ENCODE results near the gene SEMA3B. TPM values are rescaled to one million over a fixed set of nuclear protein-coding genes. Genes with fewer than 3 reads are reported as not detected.
A peak's percentile ranks its signal among the peaks of the same experiment; 100 is the strongest.
"Not testable (repeated sequence)": the region's sequence is repeated elsewhere in the genome, so short reads cannot be mapped to it uniquely, and the experiment has no call there.

The SEMA3B gene
- total RNA-seq, 2 donors from 2014 or later = 8.7 to 32.0 TPM

DNA sequence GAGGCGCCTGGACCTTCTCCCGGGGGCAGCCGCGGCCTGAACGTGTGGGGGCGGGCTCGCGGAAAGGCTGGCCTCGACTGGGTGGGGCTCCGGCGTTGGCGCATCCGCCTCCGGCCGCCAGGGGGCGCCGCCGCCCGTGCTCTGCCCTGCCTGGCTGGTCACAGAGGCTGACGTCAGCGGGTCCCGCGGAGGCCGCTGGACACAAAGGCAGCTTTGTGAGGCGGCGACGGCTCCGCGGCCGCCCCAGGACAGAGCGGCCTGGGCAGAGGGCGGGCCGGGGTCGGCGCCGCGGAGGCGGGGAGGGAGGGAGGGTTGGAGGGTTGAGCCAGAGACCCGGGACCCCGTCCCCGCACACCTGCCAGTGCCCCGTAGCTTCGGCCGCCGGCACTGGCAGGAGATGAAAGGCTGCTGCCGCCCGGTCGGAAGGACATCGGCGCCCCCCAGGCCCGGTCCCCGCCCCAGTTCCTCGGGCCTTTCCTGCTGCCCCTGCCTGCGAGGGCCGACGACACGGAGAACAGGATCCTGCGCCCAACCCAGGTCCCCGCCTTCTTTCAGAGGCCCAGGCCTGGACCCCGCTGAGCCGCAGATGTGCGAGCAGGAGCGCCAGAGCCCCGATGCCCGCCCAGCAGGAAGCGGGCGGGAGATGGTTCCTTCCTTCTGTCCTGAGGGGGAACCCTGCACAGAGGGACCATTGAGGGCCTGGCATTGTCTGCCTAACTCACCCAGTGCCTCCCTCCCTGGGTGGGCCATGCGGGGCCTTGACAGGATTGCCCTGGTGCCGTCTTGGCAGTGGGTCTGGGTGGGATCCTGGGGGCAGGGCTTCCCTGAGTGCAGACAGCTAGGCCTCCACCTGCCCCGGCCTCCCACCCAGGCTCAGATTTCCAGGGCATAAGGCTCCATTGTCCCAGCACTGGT, 8.7 kb upstream of the SEMA3B start:
- H3K27ac ChIP-seq = peak overlapping the region; percentile 96 to 98
- DNase-seq (ENCODE audit: low spot score) = peak; percentile 89
- H3K27me3 ChIP-seq (replicated peaks; ENCODE audit: insufficient read depth) = no peaks in the 10 kb centered on the region
- H3K9me3 ChIP-seq = no peaks in the 10 kb centered on the region
- peaks cover 16% of the 10 kb centered on the region for H3K4me1 ChIP-seq (replicated peaks)
- under 1% methylated on average over 64 of the region's 70 CpGs for WGBS
- TF ChIP-seq POLR2AphosphoS5 (IDR thresholded peaks at IDR 0.05) (peak; percentile 76), CTCF (IDR thresholded peaks at IDR 0.05) (peak; percentile 99 to 100 (median 100)), POLR2A (IDR thresholded peaks at IDR 0.05) (peak; percentile 69)
- peak overlapping the region; percentile 54 to 62 for H3K4me3 ChIP-seq
- intact Hi-C loops (cut with DNase I) = loop anchor here (1.0 to 2.0 kb wide), 2 partner anchors 12 to 63 kb away; partner anchors contain the start of gene HYAL2
- peaks cover 19 to 21% of the 10 kb centered on the region in 2 donors for H3K36me3 ChIP-seq

- peaks cover 19 to 21% of the 10 kb centered on the region in 2 donors for H3K36me3 ChIP-seq
- H3K9me3 ChIP-seq = no peaks in the 10 kb centered on the region
- TF ChIP-seq POLR2AphosphoS5 (IDR thresholded peaks at IDR 0.05) (no peak), CTCF (IDR thresholded peaks at IDR 0.05) (no peak), POLR2A (IDR thresholded peaks at IDR 0.05) (no peak)
- 59% methylated on average over 4 of the region's 5 CpGs for WGBS
- H3K27ac ChIP-seq = peak overlapping the region; percentile 96 to 98
- DNase-seq (ENCODE audit: low spot score) = no peak
- intact Hi-C loops (cut with DNase I) = loop anchor here (1.0 to 2.0 kb wide), 2 partner anchors 11 to 62 kb away; partner anchors contain the start of gene HYAL2
- H3K4me3 ChIP-seq = peak overlapping the region; percentile 54 to 62
- peaks cover 16% of the 10 kb centered on the region for H3K4me1 ChIP-seq (replicated peaks)
- no peaks in the 10 kb centered on the region for H3K27me3 ChIP-seq (replicated peaks; ENCODE audit: insufficient read depth)
These were observed 8.0 kb upstream of the SEMA3B start for GRCh38 chr3:50260942-50261441.

DNA sequence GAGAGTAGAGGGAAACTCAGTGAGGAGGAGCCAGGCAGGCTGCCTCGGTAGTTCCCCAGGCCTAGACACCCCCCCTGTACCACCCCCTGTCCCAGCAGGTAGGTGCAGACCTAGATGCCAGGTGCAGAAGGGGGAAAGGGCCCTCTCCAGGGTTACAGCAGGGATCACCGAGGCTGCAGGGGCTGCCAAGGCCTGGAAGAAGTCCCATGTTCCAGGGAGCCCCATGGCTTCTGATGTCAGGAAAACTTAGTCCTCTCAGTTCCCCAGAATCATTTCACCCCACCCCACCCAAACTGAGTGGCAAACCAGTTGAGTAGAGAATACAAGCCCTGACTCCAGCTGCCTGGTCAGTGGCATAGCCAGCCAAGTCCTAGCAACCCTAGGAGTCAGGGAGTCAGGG, 7.4 kb upstream of the SEMA3B start:
- TF ChIP-seq CTCF (IDR thresholded peaks at IDR 0.05) = no peak
- no peak for TF ChIP-seq POLR2A (IDR thresholded peaks at IDR 0.05)
- TF ChIP-seq POLR2AphosphoS5 (IDR thresholded peaks at IDR 0.05) = no peak
- H3K27ac ChIP-seq = peak overlapping the region; percentile 96 to 98
- no peaks in the 10 kb centered on the region for H3K27me3 ChIP-seq (replicated peaks; ENCODE audit: insufficient read depth)
- H3K36me3 ChIP-seq = peaks cover 15 to 16% of the 10 kb centered on the region in 2 donors
- WGBS = 51% methylated on average over 2 of the region's 2 CpGs
- H3K4me3 ChIP-seq = no peak overlapping the region
- no peak for DNase-seq (ENCODE audit: low spot score)
- no peaks in the 10 kb centered on the region for H3K9me3 ChIP-seq
- H3K4me1 ChIP-seq (replicated peaks) = peaks cover 16% of the 10 kb centered on the region
- intact Hi-C loops (cut with DNase I) = loop anchor here (2.0 kb wide), 1 partner anchor 61 kb away; the partner anchor contains the start of gene HYAL2

GRCh38 chr3:50262200-50262599, 6.7 kb upstream of the SEMA3B start:
- H3K27ac ChIP-seq; H3K27me3 ChIP-seq (replicated peaks; ENCODE audit: insufficient read depth); intact Hi-C loops (cut with DNase I); DNase-seq (ENCODE audit: low spot score); H3K9me3 ChIP-seq; H3K4me3 ChIP-seq; H3K36me3 ChIP-seq: not testable (repeated sequence)
- peaks cover 21% of the 10 kb centered on the region for H3K4me1 ChIP-seq (replicated peaks)
- WGBS = 100% methylated on average over 4 of the region's 4 CpGs

DNA sequence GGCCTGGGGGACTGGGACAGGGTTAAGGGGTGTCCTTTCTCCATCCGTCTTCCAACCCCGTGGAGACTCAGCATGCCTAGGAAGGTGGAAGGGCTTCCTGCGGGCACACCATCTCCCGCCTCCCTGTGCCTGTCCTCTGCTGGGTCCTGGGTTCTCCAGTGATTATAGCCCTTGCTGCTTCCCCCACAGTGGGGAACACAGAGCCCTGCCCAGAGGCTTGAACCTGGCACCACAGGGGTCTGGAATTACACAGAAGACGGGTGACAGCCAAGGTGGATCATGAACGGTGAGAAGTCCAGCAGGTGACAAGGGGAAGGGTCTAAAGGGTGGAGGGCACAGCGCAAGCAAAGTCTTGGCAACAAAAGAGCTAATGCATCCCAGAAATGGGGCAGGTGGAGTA, 6.2 kb upstream of the SEMA3B start:
- Histone ChIP-seq H3K9me3 (no peaks in the 10 kb centered on the region), H3K36me3 (peaks cover 2 to 5% of the 10 kb centered on the region in 2 donors), H3K4me1 (replicated peaks) (peaks cover 21% of the 10 kb centered on the region), H3K27me3 (replicated peaks; ENCODE audit: insufficient read depth) (no peaks in the 10 kb centered on the region), H3K4me3 (no peak overlapping the region), H3K27ac (no peak overlapping the region)
- 85% methylated on average over 7 of the region's 7 CpGs for WGBS
- intact Hi-C loops (cut with DNase I) = no loop called here
- no peak for DNase-seq (ENCODE audit: low spot score)
- TF ChIP-seq POLR2A (IDR thresholded peaks at IDR 0.05) (no peak), CTCF (IDR thresholded peaks at IDR 0.05) (no peak)

Data from prostate gland (tissue), 2 donors.